CD4-positive, alpha-beta T cell (primary cell): Measurements from ENCODE around the gene SLC23A2. TPM values are rescaled to one million over a fixed set of nuclear protein-coding genes. Genes with fewer than 3 reads are reported as not detected.

Experiments used
- ATAC-seq: fragments of 200-7000 bp; cut with Tn5 transposase; one replicate; pipeline ENCODE4 v1.10.0; 2022; ENCODE audit warnings: mild to moderate bottlenecking; ENCODE audit not compliant: poor library complexity
- CTCF ChIA-PET: fragments of 350-600 bp; sonication (Branson Sonifier 250); formaldehyde crosslinking; loops from one replicate; lab custom pipeline; 2021; ENCODE audit warnings: antibody characterized with exemption, inconsistent platforms; lab: Charles Lee
- POLR2A ChIA-PET: fragments of 350-600 bp; sonication (Branson Sonifier 250); formaldehyde crosslinking; loops from one replicate; lab custom pipeline; 2021; ENCODE audit warnings: antibody characterized with exemption, inconsistent platforms; lab: Charles Lee
- DNase-seq, 14 experiments: peaks; one replicate each; pipeline ENCODE4 v3.0.0-alpha.2; 2013 to 2020; ENCODE audit warnings: mixed read lengths in 2 of 14
- H3K27ac ChIP-seq, 2 donors: one replicate each; pipeline versions ENCODE4 v1.5.1 to v1.7.0; 2013; ENCODE audit warnings: low read length in 2 of 2, low read depth in 1 of 2, mild to moderate bottlenecking in 1 of 2
- H3K27me3 ChIP-seq, 2 experiments: 1 replicate in 1 of 2; 2 replicates in 1 of 2; pipeline versions ENCODE4 v1.6.1 to v1.7.0; 2013; ENCODE audit warnings: low read length in 2 of 2, control low read depth in 1 of 2, mild to moderate bottlenecking in 1 of 2, moderate library complexity in 1 of 2; ENCODE audit not compliant: insufficient read depth in 2 of 2, control insufficient read depth in 1 of 2
- H3K36me3 ChIP-seq: one replicate; pipeline ENCODE4 v1.6.1; 2013; ENCODE audit warnings: low read length, control low read depth; ENCODE audit not compliant: insufficient read depth
- H3K4me1 ChIP-seq: one replicate; pipeline ENCODE4 v1.6.1; 2013; ENCODE audit warnings: low read length, control low read depth; ENCODE audit not compliant: insufficient read depth
- H3K4me3 ChIP-seq: one replicate; pipeline ENCODE4 v1.5.1; 2013; ENCODE audit warnings: mild to moderate bottlenecking, low read length, moderate library complexity
- H3K9me3 ChIP-seq, 2 experiments: 1 replicate in 1 of 2; 2 replicates in 1 of 2; pipeline versions ENCODE4 v1.6.1 to v1.7.0; 2013; ENCODE audit warnings: low read length in 2 of 2, mild to moderate bottlenecking in 2 of 2, control low read depth in 1 of 2, moderate library complexity in 1 of 2; ENCODE audit not compliant: control insufficient read depth in 1 of 2, insufficient read depth in 1 of 2
- H3K27ac Mint-ChIP-seq: one replicate; pipeline ENCODE4 v1.8.0; 2020; ENCODE audit warnings: mixed read lengths
- H3K27me3 Mint-ChIP-seq: one replicate; pipeline ENCODE4 v1.8.0; 2021; ENCODE audit warnings: mixed read lengths
- H3K36me3 Mint-ChIP-seq: one replicate; pipeline ENCODE4 v1.8.0; 2021; ENCODE audit warnings: low read depth, mixed read lengths
- H3K4me1 Mint-ChIP-seq: one replicate; pipeline ENCODE4 v1.8.0; 2021; ENCODE audit warnings: low read depth, mixed read lengths
- H3K4me3 Mint-ChIP-seq: one replicate; pipeline ENCODE4 v1.8.0; 2020; ENCODE audit warnings: mild to moderate bottlenecking, mixed read lengths
- H3K9me3 Mint-ChIP-seq: one replicate; pipeline ENCODE4 v1.8.0; 2020; ENCODE audit warnings: mixed read lengths
- CTCF ChIP-seq: fragments of 200-600 bp; IDR thresholded peaks from one replicate; pipeline ENCODE4 v1.8.0; 2022; ENCODE audit warnings: antibody characterized with exemption, mild to moderate bottlenecking
- intact Hi-C, 2 experiments: fragments of 100-400 bp; cut with DNase I in 1 of 2; cut with micrococcal nuclease in 1 of 2; formaldehyde crosslinking; loops; one replicate each; pipeline versions ENCODE4 v1.15.1 to v1.9.0; 2023 to 2025; cut with DNase I, micrococcal nuclease
- polyA plus RNA-seq, 2 donors: library from polyadenylated mRNA; unstranded; fragments of 120-200 nt; gene quantifications; one replicate each; pipeline ENCODE4 v1.2.1, GENCODE V29; 2013
- total RNA-seq, 174 experiments: library from RNA in 2 of 174; stranded (reverse) in 2 of 174; gene quantifications; one replicate each; pipeline ENCODE4 v1.2.3 and lab custom pipeline; 2021 to 2026

SLC23A2 gene
- total RNA-seq (10 to 100 TPM; 22.8 to 23.0 TPM), total RNA-seq (lab: John Stamatoyannopoulos, UW) (33.6 to 79.7 (median 56.5) reads per million in 172 experiments)
- 10.2 TPM for polyA plus RNA-seq (2013, experiment 1 of 2)
- polyA plus RNA-seq (2013, experiment 2 of 2): 12.0 TPM

GRCh38 chr20:5001174-5002076, at the start of gene SLC23A2:
SLC23A2 (minus strand) TSS chr20:5001510; CDS start chr20:4932562, 68,948 bp downstream.
- DNase-seq: peak; percentile 24 to 85 (median 53)
- ChIA-PET CTCF (no interaction called here), POLR2A (interaction anchor here (1.0 to 1.3 kb wide), 3 partner anchors 35 to 188 kb away, joined by 3 to 5 read pairs (median 4); partner anchors contain the start of gene CDS2)
- H3K27ac Mint-ChIP-seq: peak within 1 kb of the TSS; percentile 90
- peak within 1 kb of the TSS; percentile 100 for H3K4me3 Mint-ChIP-seq
- H3K9me3 Mint-ChIP-seq: no peaks in the 10 kb centered on the region
- Histone ChIP-seq H3K9me3 (no peaks in the 10 kb centered on the region), H3K27ac (peak within 1 kb of the TSS in 1 of 2 donors; percentile 13), H3K4me1 (peaks cover 34% of the 10 kb centered on the region), H3K27me3 (no peaks in the 10 kb centered on the region), H3K4me3 (peak within 1 kb of the TSS; percentile 76), H3K36me3 (no peaks in the 10 kb centered on the region)
- TF ChIP-seq CTCF: no peak
- intact Hi-C loops: loop anchor here in 1 of 2 experiments (5.0 to 10.0 kb wide), 2 partner anchors 39 to 73 kb away; no protein-coding TSS in a partner anchor
- peak; percentile 88 for ATAC-seq
- H3K27me3 Mint-ChIP-seq: no peaks in the 10 kb centered on the region
- H3K4me1 Mint-ChIP-seq: peaks cover 43% of the 10 kb centered on the region
- peaks cover 9% of the 10 kb centered on the region for H3K36me3 Mint-ChIP-seq

GRCh38 chr20:5046656-5047339, 45.5 kb upstream of the SLC23A2 start:
- DNase-seq (peak in 1 of 14 experiments; percentile 12), ATAC-seq (no peak)
- H3K9me3 Mint-ChIP-seq: no peaks in the 10 kb centered on the region
- POLR2A ChIA-PET: no interaction called here
- intact Hi-C loops: no loop called here
- H3K4me1 ChIP-seq: no peaks in the 10 kb centered on the region
- H3K27ac Mint-ChIP-seq: no peak overlapping the region
- H3K36me3 Mint-ChIP-seq: no peaks in the 10 kb centered on the region
- no peaks in the 10 kb centered on the region for H3K4me1 Mint-ChIP-seq
- H3K36me3 ChIP-seq: no peaks in the 10 kb centered on the region
- TF ChIP-seq CTCF: no peak
- H3K27me3 Mint-ChIP-seq: peaks cover 4% of the 10 kb centered on the region
- H3K4me3 Mint-ChIP-seq: no peak overlapping the region
- H3K9me3 ChIP-seq: no peaks in the 10 kb centered on the region
- H3K27me3 ChIP-seq: no peaks in the 10 kb centered on the region
- no peak overlapping the region for H3K4me3 ChIP-seq
- CTCF ChIA-PET: interaction anchor here (0.9 kb wide), 1 partner anchor 10 kb away, joined by 3 read pairs; no protein-coding TSS in a partner anchor
- H3K27ac ChIP-seq: no peak overlapping the region

- no peaks in the 10 kb centered on the region for H3K4me1 Mint-ChIP-seq
- ATAC-seq (no peak), DNase-seq (no peak)
- Histone ChIP-seq H3K4me3 (no peak overlapping the region), H3K4me1 (no peaks in the 10 kb centered on the region), H3K36me3 (no peaks in the 10 kb centered on the region), H3K27me3 (no peaks in the 10 kb centered on the region), H3K27ac (no peak overlapping the region), H3K9me3 (no peaks in the 10 kb centered on the region)
- H3K27ac Mint-ChIP-seq: no peak overlapping the region
- ChIA-PET CTCF (no interaction called here), POLR2A (no interaction called here)
- peaks cover 4% of the 10 kb centered on the region for H3K27me3 Mint-ChIP-seq
- intact Hi-C loops: no loop called here
- H3K9me3 Mint-ChIP-seq: no peaks in the 10 kb centered on the region
- H3K36me3 Mint-ChIP-seq: no peaks in the 10 kb centered on the region
- no peak for TF ChIP-seq CTCF
- H3K4me3 Mint-ChIP-seq: no peak overlapping the region
Measured at GRCh38 chr20:5045906-5046305, 44.6 kb upstream of the SLC23A2 start.
